Inferior parietal cortex (tissue), 1 donor: ENCODE measurements around the gene COL3A1.
A peak's percentile ranks its signal among the peaks of the same experiment; 100 is the strongest.

Experiments
- DNase-seq: peaks from one replicate; pipeline ENCODE4 v3.0.0-alpha.2; 2016; ENCODE audit errors: extremely low spot score

COL3A1 gene

GRCh38 chr2:189015359-189015758, 41.2 kb downstream of the COL3A1 start:
- no peak for DNase-seq

- DNase-seq, result no peak
These were observed 42.2 kb downstream of the COL3A1 start for GRCh38 chr2:189016311-189016861.

- DNase-seq, result no peak
These were observed 44.5 kb downstream of the COL3A1 start for GRCh38 chr2:189018631-189019030.

DNA sequence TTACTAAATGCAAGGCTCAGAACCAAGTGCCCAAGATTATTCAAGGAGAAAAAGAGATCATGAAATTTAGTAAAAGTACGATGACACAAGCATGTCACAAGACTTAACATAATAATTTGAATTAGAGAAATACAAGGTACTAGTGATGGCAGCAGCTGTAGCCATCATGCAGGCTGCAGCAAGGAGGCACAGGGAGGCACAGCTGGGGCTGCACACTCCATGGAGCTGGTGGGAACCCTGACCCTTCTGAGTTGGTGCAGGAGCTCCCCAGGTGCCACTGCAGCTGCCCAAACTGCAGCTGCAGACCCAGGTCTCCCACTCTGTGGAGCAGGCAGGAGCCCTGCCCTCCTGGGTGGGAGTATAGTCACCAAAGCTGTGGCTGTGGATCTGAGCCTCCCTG, 46.0 kb downstream of the COL3A1 start:
- no peak for DNase-seq

DNA sequence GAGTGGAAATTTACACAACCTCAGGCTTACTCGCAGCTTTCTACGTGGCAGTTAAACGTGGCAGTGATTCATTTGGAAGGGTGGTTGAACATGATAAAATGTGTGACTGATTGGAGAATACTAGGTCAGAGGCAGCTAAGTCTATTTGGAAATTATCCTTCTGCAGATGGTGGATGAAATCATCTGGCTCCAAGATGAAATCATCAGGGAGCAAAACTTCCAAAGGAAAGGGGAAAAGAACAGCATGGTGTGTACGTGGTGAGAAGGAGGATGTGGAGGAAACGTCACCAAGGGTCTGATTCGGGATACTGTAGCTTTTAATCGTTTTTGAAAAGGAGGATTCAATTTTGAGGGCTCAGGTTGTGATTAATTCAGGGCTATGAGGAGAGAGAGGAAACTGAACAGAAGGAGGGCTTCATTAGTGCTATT, 47.9 kb downstream of the COL3A1 start:
- DNase-seq, result no peak

- DNase-seq, result no peak
These were observed 48.3 kb downstream of the COL3A1 start for GRCh38 chr2:189022492-189022891.

GRCh38 chr2:189024901-189025618, 50.9 kb downstream of the COL3A1 start:
- DNase-seq, result peak; percentile 44

GRCh38 chr2:189037518-189037917, 63.3 kb downstream of the COL3A1 start:
- DNase-seq, result no peak

- DNase-seq, result no peak
These were observed 71.7 kb downstream of the COL3A1 start for GRCh38 chr2:189045836-189046235.

DNA sequence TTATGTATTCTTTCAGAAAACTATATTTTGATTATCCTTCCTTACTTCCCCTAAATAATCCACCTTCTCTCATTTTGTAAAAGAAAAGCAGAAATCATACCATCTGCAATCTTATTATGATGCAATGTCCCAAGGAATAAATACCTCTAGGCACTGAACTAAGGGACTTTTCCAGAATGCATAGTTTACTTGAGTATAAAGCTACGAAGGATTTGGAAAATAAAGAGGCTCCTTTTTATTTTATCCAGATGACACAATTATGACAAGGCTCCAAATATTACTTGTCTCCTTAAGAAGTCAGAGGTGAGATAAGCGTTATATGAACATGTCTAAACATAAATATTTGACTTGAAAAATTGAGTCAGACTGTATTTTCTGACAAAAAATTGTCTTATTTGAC, 72.1 kb downstream of the COL3A1 start:
- no peak for DNase-seq

DNA sequence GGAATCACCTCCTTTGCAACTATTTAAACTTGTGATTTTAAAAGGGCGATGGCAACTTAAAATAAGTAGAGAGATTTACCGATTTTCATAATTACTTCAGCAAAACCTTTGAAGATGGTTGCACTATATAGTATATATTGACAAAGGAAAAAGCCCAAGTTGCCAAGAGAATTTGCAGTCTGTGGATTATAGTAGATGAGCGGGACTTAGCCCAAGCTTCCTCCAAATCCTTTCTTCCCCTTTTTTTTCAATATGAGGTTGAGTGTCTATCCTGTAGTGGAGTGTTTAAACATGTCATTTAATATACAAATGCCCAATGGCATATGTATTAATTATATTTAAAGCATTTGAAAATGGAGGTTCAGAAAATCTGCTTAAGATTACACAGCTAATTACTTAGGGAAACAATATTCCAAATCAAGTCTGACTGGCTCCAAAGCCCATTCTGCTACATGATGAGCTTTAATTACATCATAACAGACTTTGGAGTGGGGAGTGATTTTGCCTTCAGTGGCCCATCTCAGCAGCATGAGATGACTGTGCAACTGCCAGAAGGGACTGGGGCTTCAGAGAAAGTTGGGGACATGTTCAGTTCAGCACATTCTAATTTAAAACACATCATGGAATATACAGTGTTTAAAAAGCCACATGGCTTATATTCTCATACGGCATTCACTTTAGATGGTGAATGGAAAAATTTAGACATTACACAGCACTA, 73.2 kb downstream of the COL3A1 start:
- DNase-seq, result no peak

DNA sequence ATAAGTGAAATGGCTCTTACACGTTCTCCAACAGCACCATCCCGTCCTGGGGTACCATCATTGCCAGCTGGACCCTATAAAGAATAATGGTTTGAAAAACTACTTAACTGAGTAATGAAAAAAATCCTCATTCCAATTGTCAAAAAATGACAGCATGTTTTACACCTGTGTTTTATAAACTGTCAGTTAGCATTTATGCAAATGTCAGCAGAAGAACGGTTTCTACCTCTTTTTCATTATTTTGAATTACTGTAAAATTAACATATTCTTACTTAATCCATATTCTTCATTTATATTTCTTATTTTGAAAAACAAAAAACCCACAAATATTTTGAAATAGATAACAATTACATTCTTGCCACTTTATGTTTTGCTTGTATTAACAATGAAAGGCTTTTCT, 74.0 kb downstream of the COL3A1 start:
- no peak for DNase-seq

DNA sequence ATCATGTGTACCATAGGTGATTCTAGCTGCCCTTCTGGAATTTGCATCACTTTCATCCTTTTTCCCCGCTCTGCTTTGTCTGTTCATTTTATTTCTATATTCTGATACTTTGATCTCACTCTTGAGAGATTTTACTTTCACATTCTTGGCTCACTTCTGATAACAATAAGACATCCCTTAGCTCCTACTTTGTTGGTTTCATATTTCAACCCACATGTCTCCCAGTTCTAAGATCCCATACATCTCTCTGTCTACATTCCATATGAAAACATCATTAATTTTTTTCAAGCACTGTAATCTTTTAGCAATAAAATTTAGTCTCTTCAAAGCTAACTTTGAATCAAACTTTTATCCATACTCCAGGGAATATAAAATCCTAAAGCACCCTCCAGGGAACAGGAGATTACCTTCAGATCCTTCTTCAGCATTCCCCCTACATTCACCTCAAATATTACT, 75.6 kb downstream of the COL3A1 start:
- DNase-seq, result no peak

DNA sequence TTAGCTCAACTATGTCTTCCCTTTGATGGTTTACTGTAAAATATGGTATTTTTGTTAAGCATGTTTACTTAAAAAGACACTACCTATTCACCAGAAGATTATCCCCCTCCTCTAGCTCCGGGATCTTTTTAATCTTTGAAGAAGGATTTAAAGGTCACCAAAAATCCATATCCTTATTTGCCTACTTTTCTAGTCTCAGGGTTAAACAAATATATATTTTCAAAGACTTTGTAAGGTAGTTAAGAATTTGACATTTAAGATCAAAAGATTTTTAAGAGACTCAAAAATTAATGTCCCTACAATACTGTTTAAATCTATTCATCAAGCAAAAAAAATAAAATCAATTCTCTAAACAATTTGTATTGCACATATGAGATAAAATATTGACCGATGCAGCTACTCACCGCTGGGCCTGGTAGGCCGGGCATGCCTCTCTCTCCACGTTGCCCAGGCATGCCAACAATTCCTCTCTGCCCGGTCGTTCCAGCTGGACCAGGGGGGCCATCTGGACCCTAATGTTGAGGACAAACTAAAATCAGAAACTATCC, 76.1 kb downstream of the COL3A1 start:
- DNase-seq, result no peak

- no peak for DNase-seq
These were observed 82.3 kb downstream of the COL3A1 start for GRCh38 chr2:189056200-189057106.

GRCh38 chr2:189057316-189057715, 83.1 kb downstream of the COL3A1 start:
- no peak for DNase-seq

DNA sequence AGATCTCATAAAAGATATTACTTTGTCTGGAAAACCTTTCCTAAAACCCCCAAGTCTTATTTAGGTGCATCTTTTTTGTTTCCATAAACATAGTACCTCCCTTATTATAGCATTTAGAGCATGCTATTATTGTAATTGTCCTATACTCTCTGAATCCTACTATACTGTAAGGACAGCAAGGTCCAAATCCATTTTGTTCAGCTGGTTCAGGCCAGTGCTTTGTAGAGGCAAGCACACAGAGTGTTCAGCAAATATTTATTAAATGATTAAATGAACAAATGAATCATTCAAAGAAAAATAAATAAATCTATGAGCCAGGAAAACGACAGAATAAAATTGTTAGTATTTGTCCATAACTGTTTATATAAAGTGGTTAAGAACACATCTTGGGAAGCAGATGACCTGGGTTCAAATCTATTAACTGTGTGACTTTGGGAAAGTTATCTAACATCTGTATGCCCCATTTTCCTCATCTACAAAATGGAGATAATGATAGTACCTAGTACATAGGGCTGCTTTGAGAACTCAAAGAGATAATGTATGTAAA, 86.0 kb downstream of the COL3A1 start:
- no peak for DNase-seq
